ENCODE results near the gene ZNF486.
"Not testable (repeated sequence)": the region's sequence is repeated elsewhere in the genome, so short reads cannot be mapped to it uniquely, and the experiment has no call there.

Gene ZNF486

DNA sequence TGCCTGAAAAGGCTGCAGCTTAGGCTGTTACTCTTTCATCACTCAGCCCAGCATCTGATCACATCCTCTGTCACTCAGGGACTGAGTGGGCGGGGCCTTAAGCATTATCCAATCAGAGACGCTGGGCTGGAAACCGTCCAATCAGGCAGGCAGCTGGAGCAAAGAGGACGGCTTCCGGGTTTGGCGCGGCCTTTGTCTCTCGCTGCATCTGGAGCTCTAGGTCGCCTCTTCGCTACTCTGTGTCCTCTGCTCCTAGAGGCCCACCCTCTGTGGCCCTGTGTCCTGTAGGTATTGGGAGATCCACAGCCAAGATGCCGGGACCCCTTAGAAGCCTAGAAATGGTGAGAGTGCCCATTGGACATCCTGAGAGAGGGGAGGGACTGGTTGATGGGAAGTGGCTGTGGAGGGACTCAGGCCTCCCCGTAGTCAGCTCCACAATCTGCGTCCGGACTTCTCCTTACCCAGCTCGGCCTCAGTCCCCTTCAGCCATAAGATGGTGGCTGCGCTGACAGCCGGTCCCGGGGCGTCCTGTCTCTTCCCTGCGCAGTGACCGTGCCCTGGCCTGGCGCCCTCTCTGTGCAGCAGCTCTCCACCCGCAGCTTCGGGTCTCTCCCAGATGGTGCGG lies at the start of gene ZNF486:
Gene ZNF486, plus strand, starts transcription at position 195 of the 625 bp plus-strand sequence. Its CDS starts 117 bp downstream, at position 312.
- peak; percentile 90 for DNase-seq

GRCh38 chr19:20118064-20118839 lies 48.8 kb upstream of the ZNF486 start:
- DNase-seq, result not testable (repeated sequence)

DNA sequence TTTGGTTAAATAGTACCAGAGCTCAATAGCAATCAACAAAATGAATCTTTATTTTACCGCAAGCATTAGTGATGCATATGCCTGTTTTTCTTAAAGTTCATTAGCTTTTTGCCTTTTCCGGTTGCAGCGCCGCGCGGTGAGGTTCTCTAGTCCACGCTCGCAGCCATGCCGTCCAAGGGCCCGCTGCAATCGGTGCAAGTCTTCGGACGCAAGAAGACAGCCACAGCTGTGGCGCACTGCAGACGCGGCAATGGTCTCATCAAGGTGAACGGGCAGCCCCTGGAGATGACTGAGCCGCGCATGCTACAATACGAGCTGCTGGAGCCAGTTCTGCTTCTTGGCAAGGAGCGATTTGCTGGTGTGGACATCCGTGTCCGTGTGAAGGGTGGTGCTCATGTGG lies 42.1 kb upstream of the ZNF486 start:
- no peak for DNase-seq

GRCh38 chr19:20132933-20133332 lies 34.1 kb upstream of the ZNF486 start:
- DNase-seq, result not testable (repeated sequence)

DNA sequence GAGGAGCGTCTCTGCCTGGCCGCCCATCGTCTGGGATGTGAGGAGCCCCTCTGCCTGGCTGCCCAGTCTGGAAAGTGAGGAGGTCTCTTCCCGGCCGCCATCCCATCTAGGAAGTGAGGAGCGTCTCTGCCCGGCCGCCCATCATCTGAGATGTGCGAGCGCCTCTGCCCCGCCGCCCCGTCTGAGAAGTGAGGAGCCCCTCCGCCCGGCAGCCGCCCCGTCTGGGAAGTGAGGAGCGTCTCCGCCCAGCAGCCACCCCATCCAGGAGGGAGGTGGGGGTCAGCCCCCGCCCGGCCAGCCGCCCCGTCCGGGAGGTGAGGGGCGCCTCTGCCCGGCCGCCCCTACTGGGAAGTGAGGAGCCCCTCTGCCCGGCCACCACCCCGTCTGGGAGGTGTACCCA lies 29.3 kb upstream of the ZNF486 start:
- DNase-seq, result not testable (repeated sequence)

DNA sequence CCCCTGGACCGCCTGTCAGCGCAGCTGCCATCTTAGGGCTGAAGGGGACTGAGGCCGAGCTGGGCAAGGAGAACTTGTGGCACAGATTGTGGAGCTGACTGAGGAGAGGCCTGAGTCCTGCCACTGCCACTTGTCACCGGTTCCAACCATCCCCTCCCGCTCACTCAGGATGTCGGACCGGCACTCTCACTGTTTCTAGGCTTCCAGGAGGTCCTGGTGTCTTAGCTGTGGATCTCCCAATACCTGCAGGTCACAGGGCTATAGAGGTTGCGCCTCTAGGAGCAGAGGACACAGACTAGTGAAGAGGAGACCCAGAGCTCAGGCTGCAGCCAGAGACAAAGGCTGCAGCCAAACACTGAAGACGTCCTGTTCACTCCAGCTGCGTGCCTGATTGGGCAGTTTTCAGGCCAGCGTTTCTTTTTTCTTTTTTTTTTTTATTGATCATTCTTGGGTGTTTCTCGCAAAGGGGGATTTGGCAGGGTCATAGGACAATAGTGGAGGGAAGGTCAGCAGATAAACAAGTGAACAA lies 15.3 kb upstream of the ZNF486 start:
- no peak for DNase-seq

- DNase-seq, result not testable (repeated sequence)
Observed at GRCh38 chr19:20152506-20152905, 14.5 kb upstream of the ZNF486 start.

GRCh38 chr19:20153281-20153680 lies 13.7 kb upstream of the ZNF486 start:
- DNase-seq, result no peak

DNA sequence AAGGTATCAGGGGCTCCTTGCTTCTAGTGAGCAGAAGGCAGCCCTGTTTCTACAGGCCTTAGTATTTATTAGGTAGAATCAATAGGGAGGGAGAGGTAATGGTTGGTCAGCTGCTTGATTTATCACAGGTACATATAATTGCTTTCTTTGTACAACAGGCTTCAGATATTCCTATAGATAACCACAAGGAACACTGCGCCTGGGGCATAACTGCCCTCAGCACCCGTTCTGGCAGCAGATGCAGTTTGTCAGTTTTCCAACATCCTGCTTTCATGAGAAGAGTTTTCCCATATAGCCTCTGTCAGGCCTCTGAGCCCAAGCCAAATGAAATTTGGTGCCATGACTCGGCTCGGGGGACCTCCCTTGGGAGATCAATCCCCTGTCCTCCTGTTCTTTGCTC lies 12.4 kb upstream of the ZNF486 start:
- DNase-seq, result no peak

- no peak for DNase-seq
Observed at GRCh38 chr19:20162821-20163220, 4.2 kb upstream of the ZNF486 start.

DNA sequence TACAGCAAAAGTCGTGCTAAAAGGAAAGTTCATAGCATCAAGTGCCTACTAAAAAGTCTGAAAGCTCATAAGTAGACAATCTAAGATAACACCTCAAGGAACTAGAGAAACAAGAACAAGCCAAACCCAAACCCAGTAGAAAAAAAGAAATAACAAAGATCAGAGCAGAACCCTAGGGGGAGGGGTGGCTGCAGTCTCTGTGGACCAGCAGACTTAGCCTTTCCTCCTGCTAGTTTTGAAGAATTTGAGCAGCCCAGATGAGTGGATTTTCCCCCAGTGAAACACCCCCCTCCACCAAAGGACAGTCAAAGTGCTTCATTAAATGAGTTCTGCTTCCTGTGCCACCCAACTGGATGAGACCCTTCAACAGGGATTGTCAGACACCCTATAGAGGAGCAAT lies 2.6 kb upstream of the ZNF486 start:
- no peak for DNase-seq

- no peak for DNase-seq
Observed at GRCh38 chr19:20165971-20166592, 932 bp upstream of the ZNF486 start.

- DNase-seq, result no peak
Observed at GRCh38 chr19:20167651-20168122, 673 bp downstream of the ZNF486 start.

GRCh38 chr19:20171285-20171684 lies 4.3 kb downstream of the ZNF486 start:
- no peak for DNase-seq

GRCh38 chr19:20175848-20176247 lies 8.8 kb downstream of the ZNF486 start:
- not testable (repeated sequence) for DNase-seq

DNA sequence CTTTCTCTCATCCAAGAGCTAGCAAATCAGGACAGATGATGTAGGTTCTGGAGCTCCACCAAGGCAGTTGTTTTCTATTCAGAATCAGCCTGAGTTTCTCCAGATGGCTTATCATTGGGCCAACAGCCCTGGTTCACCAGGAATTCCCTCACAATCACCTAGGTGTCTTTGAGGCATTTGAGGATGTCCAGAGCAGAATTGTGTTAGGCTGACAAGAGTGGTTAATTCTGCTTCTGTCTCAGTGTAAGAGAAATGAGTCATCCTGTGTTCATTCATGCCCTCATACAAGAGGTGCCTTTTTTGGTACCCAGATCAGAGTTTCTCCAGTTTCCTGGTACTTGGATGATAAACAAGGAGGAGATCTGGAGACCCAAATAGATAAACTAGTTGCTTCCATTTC lies 12.9 kb downstream of the ZNF486 start:
- not testable (repeated sequence) for DNase-seq

DNA sequence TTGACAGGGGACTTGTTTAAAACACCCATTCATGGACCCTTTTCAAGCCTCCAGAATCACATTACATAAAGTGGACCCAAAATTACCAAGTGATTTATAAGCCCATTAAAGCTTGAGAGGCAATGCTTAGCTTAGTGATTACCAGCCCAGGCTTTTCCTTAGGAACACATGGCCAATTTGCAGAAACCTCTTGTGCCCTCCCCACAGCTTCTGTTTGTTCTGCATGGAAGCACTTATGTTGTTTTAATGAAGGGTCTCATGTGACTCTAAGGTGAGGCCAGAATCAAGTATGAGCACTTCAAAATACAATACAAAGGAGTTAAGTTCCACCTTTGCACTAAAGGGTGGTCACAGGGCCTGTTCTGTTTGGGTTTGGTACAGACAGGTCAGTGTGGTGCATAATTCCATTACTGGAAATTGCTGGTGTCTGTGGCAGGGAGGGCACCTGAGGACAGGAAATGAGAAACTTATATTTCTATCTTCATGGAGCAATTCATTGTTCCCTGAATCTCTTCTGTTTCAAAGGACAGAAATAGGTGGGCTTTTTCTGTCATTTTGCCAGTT lies 15.3 kb downstream of the ZNF486 start:
- no peak for DNase-seq

DNA sequence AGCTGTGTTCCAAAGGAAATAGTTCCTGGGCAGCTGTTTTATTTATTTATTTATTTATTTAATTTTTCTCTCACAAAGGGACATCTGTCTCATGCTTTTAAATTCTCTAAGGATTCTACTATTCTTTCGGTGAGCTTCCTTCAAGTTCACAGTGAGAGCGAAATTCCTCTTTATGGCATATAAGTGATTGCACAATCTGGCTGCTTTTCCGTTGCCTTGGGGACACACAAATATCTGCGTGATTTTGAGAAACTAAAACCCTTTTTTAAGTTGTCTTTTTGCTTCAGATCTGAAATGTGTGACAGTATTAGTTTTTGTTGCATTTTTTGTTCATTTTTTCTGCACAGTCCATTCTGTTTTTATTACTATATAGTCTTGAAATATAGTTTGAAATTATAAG lies 19.2 kb downstream of the ZNF486 start:
- DNase-seq, result no peak

DNA sequence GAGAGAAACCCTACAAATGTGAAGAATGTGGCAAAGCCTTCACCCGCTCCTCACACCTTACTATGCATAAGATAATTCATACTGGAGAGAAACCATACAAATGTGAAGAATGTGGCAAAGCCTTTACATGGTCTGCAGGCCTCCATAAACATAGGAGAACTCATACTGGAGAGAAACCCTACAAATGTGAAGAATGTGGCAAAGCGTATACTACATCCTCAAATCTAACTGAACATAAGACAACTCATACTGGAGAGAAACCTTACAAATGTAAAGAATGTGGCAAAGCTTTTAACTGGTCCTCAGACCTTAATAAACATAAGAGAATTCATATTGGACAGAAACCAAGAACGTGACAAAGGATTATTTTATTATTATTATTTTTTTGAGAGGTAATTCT lies 30.7 kb downstream of the ZNF486 start:
- no peak for DNase-seq

GRCh38 chr19:20209051-20209450 lies 42.0 kb downstream of the ZNF486 start:
- DNase-seq, result no peak

DNA sequence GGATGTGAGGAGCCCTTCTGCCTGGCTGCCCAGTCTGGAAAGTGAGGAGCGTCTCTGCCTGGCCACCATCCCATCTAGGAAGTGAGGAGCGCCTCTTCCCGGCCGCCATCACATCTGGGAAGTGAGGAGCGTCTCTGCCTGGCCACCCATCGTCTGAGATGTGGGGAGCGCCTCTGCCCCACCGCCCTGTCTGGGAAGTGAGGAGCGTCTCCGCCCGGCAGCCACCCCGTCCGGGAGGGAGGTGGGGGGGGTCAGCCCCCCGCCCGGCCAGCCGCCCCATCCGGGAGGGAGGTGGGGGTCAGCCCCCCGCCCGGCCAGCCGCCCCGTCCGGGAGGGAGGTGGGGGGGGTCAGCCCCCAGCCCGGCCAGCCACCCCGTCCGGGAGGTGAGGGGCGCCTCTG lies 47.4 kb downstream of the ZNF486 start:
- not testable (repeated sequence) for DNase-seq

GRCh38 chr19:20221605-20222004 lies 54.6 kb downstream of the ZNF486 start:
- not testable (repeated sequence) for DNase-seq

- DNase-seq, result no peak
Observed at GRCh38 chr19:20233105-20233504, 66.1 kb downstream of the ZNF486 start.
